NOMO-1 treated with DMSO at 0.1 percent for 48 hours (cell line): ENCODE data around the gene TRABD2B.

Experiments used
- DNase-seq: peaks from one replicate; lab custom pipeline; 2025; ENCODE audit not compliant: unreplicated experiment; lab: John Stamatoyannopoulos, UW

The TRABD2B gene

DNA sequence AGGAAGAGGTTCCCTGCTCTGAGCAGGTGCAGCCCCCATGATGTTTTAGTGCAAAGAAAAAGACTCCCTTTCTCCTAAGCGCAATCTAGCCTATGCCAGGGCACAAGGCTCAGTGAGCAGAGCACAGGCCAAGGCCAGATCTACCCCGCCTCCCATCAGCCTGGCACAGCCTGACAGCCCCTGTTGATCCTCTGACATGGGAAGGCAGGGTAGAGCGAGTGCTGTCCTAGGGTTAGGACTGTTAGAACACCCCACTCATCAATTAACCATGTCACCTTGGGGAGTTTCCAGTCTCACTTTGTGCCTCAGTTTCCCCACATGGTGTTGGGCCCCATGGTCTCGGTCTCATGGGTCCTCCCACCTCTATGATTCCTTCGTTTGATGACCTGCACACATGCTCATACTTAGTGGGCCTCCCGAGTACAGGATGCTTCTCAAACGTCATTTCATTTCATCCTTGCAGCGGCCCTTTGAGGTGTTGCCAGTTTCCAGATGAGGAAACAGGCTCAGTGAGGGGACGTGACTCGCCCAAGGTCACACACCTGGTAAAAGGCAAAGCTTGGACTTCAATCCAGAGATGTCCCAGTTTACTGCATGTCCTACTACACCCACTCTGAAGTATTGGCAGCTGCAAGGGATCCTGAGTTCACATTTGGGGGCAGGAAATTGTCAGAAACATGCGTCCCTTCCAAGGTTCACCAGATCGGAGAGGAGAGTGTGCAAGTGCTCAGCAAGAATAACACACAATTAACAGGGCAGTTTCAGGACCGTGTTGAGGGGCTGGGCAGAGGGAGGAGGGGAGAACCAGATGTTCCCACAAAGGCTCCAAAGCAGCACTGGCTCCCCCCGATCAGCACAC lies 213.3 kb downstream of the TRABD2B start:
- DNase-seq, result no peak

- no peak for DNase-seq
Measured at GRCh38 chr1:47782414-47783166, 214.6 kb downstream of the TRABD2B start.

GRCh38 chr1:47781171-47781959 lies 215.8 kb downstream of the TRABD2B start:
- DNase-seq, result no peak

GRCh38 chr1:47780469-47780995 lies 216.7 kb downstream of the TRABD2B start:
- no peak for DNase-seq

- DNase-seq, result no peak
Measured at GRCh38 chr1:47779613-47780012, 217.6 kb downstream of the TRABD2B start.

DNA sequence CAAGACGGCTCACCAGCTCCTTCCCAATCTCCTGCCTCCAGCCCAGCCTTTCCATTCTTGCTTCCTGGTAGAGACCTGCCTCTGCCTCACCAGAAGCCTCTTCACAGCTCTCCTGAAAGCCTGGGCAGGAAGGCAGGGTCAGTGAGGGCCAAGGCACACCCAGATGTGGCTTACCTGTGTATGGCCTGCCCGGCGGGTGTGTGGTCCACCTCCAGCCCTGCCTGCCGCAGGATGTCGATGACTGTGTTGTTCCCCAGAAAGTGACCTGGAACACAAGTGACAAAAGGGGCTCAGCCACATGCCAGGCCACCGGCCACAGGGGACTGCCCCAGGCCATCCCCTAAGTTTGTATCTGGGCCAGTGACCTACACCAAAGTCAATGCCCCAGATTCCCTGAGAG lies 218.9 kb downstream of the TRABD2B start:
- DNase-seq, result no peak

DNA sequence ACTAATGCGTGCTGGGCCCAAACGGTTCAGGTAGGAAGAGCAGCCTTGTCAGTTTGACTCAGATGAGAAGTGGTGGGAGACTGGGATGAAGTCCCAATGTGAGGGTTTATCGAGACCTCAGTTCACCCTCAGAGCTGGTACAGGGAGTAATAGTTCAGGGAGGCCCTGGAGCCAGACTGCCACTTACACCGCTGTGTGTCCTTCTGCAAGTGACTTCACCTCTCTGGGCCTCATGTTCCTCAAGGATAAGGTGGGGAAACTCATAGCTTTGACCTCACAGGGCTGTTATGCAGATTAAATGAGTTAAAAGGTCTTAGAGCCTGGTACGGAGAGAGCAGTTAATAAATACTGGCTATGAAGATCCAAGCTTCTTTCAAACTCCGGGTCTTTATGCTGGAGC lies 219.9 kb downstream of the TRABD2B start:
- DNase-seq, result no peak

DNA sequence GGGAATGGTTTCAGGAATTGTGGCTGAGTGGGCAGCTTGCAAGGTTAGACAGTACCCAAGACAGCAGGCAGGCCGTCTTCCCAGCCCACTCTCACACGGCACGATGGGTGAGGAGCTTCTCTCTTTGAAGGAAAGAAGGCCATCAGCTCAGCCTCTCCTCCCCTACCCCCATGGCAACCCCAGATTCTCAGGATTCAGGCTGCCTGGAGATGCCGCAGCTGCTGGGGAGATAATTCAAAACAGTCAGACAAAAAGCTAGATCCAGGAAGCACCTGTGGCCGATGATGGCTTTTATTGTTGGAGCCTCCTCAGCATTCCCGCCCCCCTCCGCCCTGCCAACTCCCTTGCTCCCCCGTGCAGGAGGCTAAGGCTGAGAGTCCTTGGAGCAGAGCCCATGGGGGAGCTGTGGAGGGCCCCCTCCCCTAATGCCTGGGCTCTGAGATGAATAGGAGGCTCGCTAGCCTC lies 220.5 kb downstream of the TRABD2B start:
- no peak for DNase-seq

- no peak for DNase-seq
Measured at GRCh38 chr1:47774986-47775834, 222.0 kb downstream of the TRABD2B start.

GRCh38 chr1:47772960-47773682 lies 224.1 kb downstream of the TRABD2B start:
- no peak for DNase-seq

DNA sequence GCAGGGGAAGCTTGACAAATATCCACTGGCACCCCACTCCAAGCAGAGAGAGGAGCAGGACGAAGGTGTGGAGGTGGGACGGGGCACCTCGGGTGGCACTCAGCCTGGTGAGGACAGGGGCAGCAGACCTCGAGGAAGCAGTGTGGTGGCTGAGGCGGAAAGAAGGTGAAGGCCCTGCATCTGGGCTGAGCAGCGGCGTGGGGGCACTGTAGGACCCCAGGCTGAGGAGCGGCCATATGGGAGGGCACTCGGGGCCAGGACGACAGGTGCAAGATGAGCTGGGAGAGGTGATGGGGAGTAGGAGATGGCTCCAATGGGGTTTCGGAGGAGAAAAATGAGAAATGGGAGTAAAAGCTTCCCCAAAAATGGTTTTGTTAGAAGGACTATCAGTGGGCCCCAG lies 224.9 kb downstream of the TRABD2B start:
- DNase-seq, result no peak

GRCh38 chr1:47771751-47772150 lies 225.4 kb downstream of the TRABD2B start:
- DNase-seq, result no peak

DNA sequence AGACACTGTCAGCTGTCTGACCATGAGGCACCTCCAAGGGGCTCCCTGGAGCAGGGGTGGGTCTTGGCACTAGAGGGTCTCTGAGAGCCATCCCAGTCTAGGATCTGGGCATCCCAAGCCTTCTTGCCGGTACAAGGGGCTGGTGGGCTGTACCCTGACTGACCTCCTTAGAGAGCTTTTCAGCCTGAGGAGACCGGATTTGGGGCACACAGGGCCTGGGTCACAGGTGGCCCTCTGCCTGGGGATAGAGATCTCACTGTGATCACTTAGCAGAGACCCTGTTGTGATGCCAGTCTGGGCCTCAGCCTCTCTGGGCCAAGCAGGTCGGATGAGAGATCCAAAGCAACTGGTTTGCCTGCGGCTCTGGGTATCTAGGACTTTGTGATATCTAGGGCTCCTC lies 227.2 kb downstream of the TRABD2B start:
- DNase-seq, result no peak

- no peak for DNase-seq
Measured at GRCh38 chr1:47769295-47769694, 227.9 kb downstream of the TRABD2B start.

DNA sequence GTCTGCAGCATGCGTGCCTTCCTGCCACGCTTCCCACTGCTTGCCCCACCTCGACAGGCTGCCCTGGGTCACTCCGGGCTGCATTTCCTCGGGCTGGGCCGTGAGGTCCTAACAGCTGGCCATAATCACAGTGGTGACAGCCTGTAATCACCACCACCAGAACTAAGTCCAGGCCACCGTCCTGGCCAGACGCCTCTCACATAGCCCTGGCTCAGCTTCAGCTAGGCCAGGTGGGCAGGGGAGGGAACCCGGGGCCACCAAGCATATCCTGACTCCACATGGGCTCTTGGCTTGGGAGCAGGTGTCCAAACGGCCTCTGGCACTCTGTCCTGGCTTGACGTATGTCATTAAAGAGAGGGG lies 229.5 kb downstream of the TRABD2B start:
- DNase-seq, result no peak

DNA sequence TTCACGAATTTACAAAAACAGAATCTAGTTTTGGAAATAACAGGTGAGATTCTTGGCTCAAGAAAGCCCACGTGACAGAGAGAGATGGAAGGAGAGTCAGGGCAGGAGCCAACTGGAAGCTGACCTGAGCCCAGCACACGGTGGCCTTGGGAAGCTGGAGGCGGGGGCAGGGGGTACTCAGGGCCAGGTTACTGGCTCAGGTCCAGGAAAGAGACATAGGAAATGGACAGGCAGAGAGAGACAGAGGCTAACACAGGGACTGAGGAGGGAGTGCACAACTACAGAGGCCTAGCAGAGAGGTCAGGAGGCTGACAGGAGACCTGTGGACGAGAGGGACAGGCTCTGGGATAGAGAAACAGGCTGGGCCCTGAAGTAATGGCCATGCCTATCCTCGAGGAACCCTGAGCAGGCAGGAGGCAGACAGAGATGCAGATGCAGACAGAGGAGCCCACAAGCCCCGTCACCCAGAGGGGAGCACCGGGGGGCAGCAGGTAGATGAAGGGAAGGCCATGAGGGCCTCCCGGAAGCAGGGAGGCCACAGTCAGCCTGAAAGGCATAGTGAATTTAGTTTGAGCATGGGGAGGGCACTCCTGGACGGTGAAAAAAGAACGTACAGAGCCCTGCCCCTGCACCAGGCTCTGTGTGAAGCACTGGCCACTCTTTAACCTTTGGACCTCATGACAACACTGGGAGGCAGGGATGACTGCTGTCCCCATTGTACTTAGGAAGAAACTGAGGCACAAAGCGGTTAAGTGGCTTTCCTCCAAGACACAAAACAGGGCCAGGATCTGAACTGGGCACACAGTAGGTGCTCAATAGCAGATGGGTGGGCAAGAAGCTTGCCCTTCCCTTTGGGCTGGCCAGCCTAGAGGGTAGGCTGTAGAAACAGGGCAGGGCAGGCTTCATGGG lies 230.1 kb downstream of the TRABD2B start:
- no peak for DNase-seq

DNA sequence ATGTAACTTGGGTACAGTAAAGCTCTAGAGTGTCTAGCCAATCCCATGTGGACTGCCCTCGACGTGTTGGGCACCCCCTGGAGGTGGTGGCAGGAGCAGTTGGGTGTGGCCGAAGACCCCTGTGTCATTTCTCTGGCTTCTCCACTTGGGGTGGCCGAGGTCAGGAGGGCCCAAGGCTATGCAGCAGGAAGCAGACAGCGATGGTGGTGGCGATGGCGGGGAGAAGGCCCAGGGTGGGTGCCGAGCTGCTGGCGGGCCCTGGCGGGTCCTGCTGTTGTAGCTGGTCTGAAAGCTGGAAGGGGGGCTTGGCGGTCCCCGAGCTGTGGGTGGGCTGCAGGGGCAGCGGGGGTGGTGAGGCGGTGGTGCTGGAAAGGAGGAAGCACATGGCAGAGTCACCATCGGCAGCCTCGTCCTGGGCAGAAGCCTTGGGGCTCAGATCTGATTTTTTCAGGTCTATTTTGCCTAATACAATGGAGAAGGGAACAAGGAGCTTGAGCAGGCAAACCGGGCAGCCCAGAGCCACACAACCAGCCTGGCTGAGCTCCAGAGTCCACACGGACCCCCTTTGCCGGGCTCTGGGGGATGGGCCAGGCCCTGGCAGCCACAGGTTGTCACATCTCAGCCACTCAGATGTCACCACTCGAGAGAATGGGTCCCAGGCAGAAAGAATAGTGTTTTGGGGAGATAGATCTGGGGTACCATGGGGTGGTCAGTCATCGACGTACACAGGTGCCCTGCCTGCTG lies 231.3 kb downstream of the TRABD2B start:
- no peak for DNase-seq

- no peak for DNase-seq
Measured at GRCh38 chr1:47765236-47765635, 231.9 kb downstream of the TRABD2B start.
